NOMO-1 treated with DMSO at 0.1 percent for 48 hours (cell line): ENCODE measurements around the gene DAPK3.
"Not testable (repeated sequence)": the region's sequence is repeated elsewhere in the genome, so short reads cannot be mapped to it uniquely, and the experiment has no call there.

Experiments
- DNase-seq: peaks from one replicate; lab custom pipeline; 2025; ENCODE audit not compliant: unreplicated experiment; lab: John Stamatoyannopoulos, UW

Gene DAPK3

GRCh38 chr19:3979289-3979673 is 8.4 kb upstream of the DAPK3 start:
- DNase-seq = no peak

GRCh38 chr19:3978145-3978544 is 7.2 kb upstream of the DAPK3 start:
- no peak for DNase-seq

- no peak for DNase-seq
These were observed 6.6 kb upstream of the DAPK3 start for GRCh38 chr19:3977242-3978143.

GRCh38 chr19:3976495-3977241 is 5.8 kb upstream of the DAPK3 start:
- DNase-seq = no peak

GRCh38 chr19:3975637-3976087 is 4.8 kb upstream of the DAPK3 start:
- DNase-seq = no peak

GRCh38 chr19:3975144-3975543 is 4.2 kb upstream of the DAPK3 start:
- no peak for DNase-seq

GRCh38 chr19:3970313-3970807 is 539 bp downstream of the DAPK3 start:
- DNase-seq = no peak

- no peak for DNase-seq
These were observed 1.2 kb downstream of the DAPK3 start for GRCh38 chr19:3969435-3970312.

- no peak for DNase-seq
These were observed 2.1 kb downstream of the DAPK3 start for GRCh38 chr19:3968556-3969434.

- DNase-seq = not testable (repeated sequence)
These were observed 2.9 kb downstream of the DAPK3 start for GRCh38 chr19:3967983-3968382.

- DNase-seq = no peak
These were observed 4.6 kb downstream of the DAPK3 start for GRCh38 chr19:3966051-3967017.

- no peak for DNase-seq
These were observed 6.4 kb downstream of the DAPK3 start for GRCh38 chr19:3964256-3965194.

GRCh38 chr19:3963458-3964255 is 7.2 kb downstream of the DAPK3 start:
- no peak for DNase-seq

GRCh38 chr19:3961007-3961406 is 9.9 kb downstream of the DAPK3 start:
- no peak for DNase-seq

- no peak for DNase-seq
These were observed 11.2 kb downstream of the DAPK3 start for GRCh38 chr19:3959766-3960131.

- no peak for DNase-seq
These were observed 11.8 kb downstream of the DAPK3 start for GRCh38 chr19:3958836-3959765.
